GM19239 (cell line): ENCODE measurements around the gene CCNL2.

Experiments used
- DNase-seq: peaks from one replicate; pipeline ENCODE4 v3.0.0; 2011; ENCODE audit warnings: low spot score; ENCODE audit not compliant: insufficient read length
- FAIRE-seq: peaks from 2 replicates; lab custom pipeline; 2011; peaks lifted over from hg19 to GRCh38; lab: Jason Lieb, UNC

The CCNL2 gene

GRCh38 chr1:1347663-1348419 lies 51.3 kb downstream of the CCNL2 start:
- DNase-seq (no peak), FAIRE-seq (no peak)

- DNase-seq (no peak), FAIRE-seq (no peak)
Observed at GRCh38 chr1:1347026-1347595, 52.0 kb downstream of the CCNL2 start.

- no peak for DNase-seq
- no peak for FAIRE-seq
Observed at GRCh38 chr1:1346501-1346890, 52.6 kb downstream of the CCNL2 start.

GRCh38 chr1:1345860-1346500 lies 53.2 kb downstream of the CCNL2 start:
- no peak for DNase-seq
- no peak for FAIRE-seq

- FAIRE-seq (no peak), DNase-seq (no peak)
Observed at GRCh38 chr1:1345384-1345783, 53.8 kb downstream of the CCNL2 start.

GRCh38 chr1:1344655-1345361 lies 54.3 kb downstream of the CCNL2 start:
- no peak for DNase-seq
- FAIRE-seq: no peak

GRCh38 chr1:1343811-1344421 lies 55.2 kb downstream of the CCNL2 start:
- DNase-seq: no peak

GRCh38 chr1:1342584-1343115 lies 56.5 kb downstream of the CCNL2 start:
- DNase-seq (no peak), FAIRE-seq (no peak)

More at GRCh38 chr1:1343811-1344421, 55.2 kb downstream of the CCNL2 start:
- FAIRE-seq: no peak

GRCh38 chr1:1342061-1342562 lies 57.0 kb downstream of the CCNL2 start:
- DNase-seq: no peak
- no peak for FAIRE-seq

- FAIRE-seq (no peak), DNase-seq (no peak)
Observed at GRCh38 chr1:1341549-1342021, 57.5 kb downstream of the CCNL2 start.

- no peak for FAIRE-seq
- DNase-seq: no peak
Observed at GRCh38 chr1:1340791-1341548, 58.2 kb downstream of the CCNL2 start.

GRCh38 chr1:1340185-1340584 lies 59.0 kb downstream of the CCNL2 start:
- no peak for FAIRE-seq
- no peak for DNase-seq

- DNase-seq (no peak), FAIRE-seq (no peak)
Observed at GRCh38 chr1:1338278-1338677, 60.9 kb downstream of the CCNL2 start.

GRCh38 chr1:1337793-1338147 lies 61.4 kb downstream of the CCNL2 start:
- FAIRE-seq: no peak
- DNase-seq: no peak

- FAIRE-seq (no peak), DNase-seq (no peak)
Observed at GRCh38 chr1:1336931-1337792, 62.0 kb downstream of the CCNL2 start.

GRCh38 chr1:1336446-1336845 lies 62.7 kb downstream of the CCNL2 start:
- DNase-seq: no peak
- FAIRE-seq: no peak

GRCh38 chr1:1335792-1336248 lies 63.3 kb downstream of the CCNL2 start:
- DNase-seq (no peak), FAIRE-seq (no peak)
